K562 (cell line): ENCODE data around the gene SOX12. TPM values are rescaled to one million over a fixed set of nuclear protein-coding genes. Genes with fewer than 3 reads are reported as not detected.
A peak's percentile ranks its signal among the peaks of the same experiment; 100 is the strongest.

ENCODE experiments used
- CBFA2T2 ChIP-seq: fragments of 450-650 bp; conservative IDR thresholded peaks from 2 replicates; pipeline ENCODE4 v1.6.1; 2017; ENCODE audit warnings: mild to moderate bottlenecking
- CC2D1A ChIP-seq: fragments of 450-650 bp; IDR thresholded peaks from 2 replicates; pipeline ENCODE4 v1.6.1; 2017; ENCODE audit warnings: mild to moderate bottlenecking
- FOXK2 ChIP-seq, 2 experiments: fragments of 450-650 bp; IDR thresholded peaks in 1 of 2; conservative IDR thresholded peaks in 1 of 2; 2 replicates each; pipeline ENCODE4 v1.6.1; 2016; ENCODE audit warnings: low read depth in 2 of 2, mild to moderate bottlenecking in 1 of 2
- PHB ChIP-seq: fragments of 250-450 bp; sonication (Bioruptor Pico); IDR thresholded peaks from 2 replicates; pipeline ENCODE4 v1.5.0; 2021
- PML ChIP-seq: IDR thresholded peaks from 2 replicates; pipeline ENCODE4 v1.6.1; 2012; ENCODE audit warnings: low read length, inconsistent platforms
- POLR2B ChIP-seq: fragments of 450-650 bp; IDR thresholded peaks from 2 replicates; pipeline ENCODE4 v1.6.1; 2018; ENCODE audit warnings: low read depth; ENCODE audit not compliant: partially characterized antibody
- SRSF3 ChIP-seq: fragments of 200-400 bp; formaldehyde crosslinking; IDR thresholded peaks from 2 replicates; pipeline ENCODE4 v1.6.1; 2016; ENCODE audit warnings: mild to moderate bottlenecking, low read length, moderate library complexity; ENCODE audit not compliant: insufficient read depth
- SRSF7 ChIP-seq: fragments of 200-400 bp; formaldehyde crosslinking; optimal IDR thresholded peaks from 2 replicates; pipeline ENCODE3; 2017; ENCODE audit warnings: mild to moderate bottlenecking, low read depth, low read length
- STAT5A ChIP-seq: IDR thresholded peaks from 2 replicates; pipeline ENCODE4 v1.6.1; 2012; ENCODE audit warnings: low read length, inconsistent platforms, borderline replicate concordance
- ZBTB8A ChIP-seq: fragments of 450-650 bp; IDR thresholded peaks from 2 replicates; pipeline ENCODE4 v1.6.1; 2018; ENCODE audit warnings: mild to moderate bottlenecking, moderate library complexity; ENCODE audit not compliant: partially characterized antibody
- ZNF212 ChIP-seq: fragments of 450-650 bp; formaldehyde crosslinking; IDR thresholded peaks from 2 replicates; pipeline ENCODE4 v1.4.0; 2020; ENCODE audit warnings: mild to moderate bottlenecking
- ZNF224 ChIP-seq: sonication (generic); formaldehyde crosslinking; IDR thresholded peaks from 2 replicates; pipeline ENCODE4 v1.8.0; 2022; ENCODE audit warnings: mild to moderate bottlenecking, missing genetic modification reagents
- ZNF23 ChIP-seq: fragments of 250-450 bp; sonication (Bioruptor Pico); IDR thresholded peaks from 2 replicates; pipeline ENCODE4 v1.4.0; 2020; ENCODE audit warnings: mild to moderate bottlenecking
- ZNF57 ChIP-seq: fragments of 450-650 bp; formaldehyde crosslinking; IDR thresholded peaks from 2 replicates; pipeline ENCODE4 v1.4.0; 2020; ENCODE audit warnings: mild to moderate bottlenecking, moderate library complexity
- polyA plus RNA-seq, 8 experiments: library from polyadenylated mRNA; depleted of rRNA in 4 of 8; stranded (reverse) in 5 of 8; unstranded in 3 of 8; fragments of >200 nt; fragmentation: Nextera tagmentation in 2 of 8; fragmentation: Illumina TruSeq in 1 of 8; extraction: Ambion mirVana in 2 of 8; extraction: Trizol in 1 of 8; gene quantifications; 2 replicates each; pipeline versions ENCODE4 v1.2.1 to v1.2.3, GENCODE V29; 2011 to 2014; ENCODE audit warnings: inconsistent platforms in 1 of 8, missing spikeins in 1 of 8
- total RNA-seq, 7 experiments: library from RNA; depleted of rRNA in 6 of 7; stranded (reverse); fragments of >200 nt in 6 of 7; fragmentation: Illumina TruSeq in 2 of 7; extraction: Trizol in 2 of 7; gene quantifications; 2 replicates each; pipeline versions ENCODE4 v1.2.1 to v1.2.3, GENCODE V29; 2011 to 2021; ENCODE audit warnings: low replicate concordance in 1 of 7
- TF ChIP-seq, protein P1 (sequence below): sonication (generic); formaldehyde crosslinking; IDR thresholded peaks from 2 replicates; pipeline ENCODE4 v1.8.1; 2023; ENCODE audit warnings: mild to moderate bottlenecking, missing genetic modification reagents
- TF ChIP-seq, protein P2 (sequence below): fragments of 450-650 bp; formaldehyde crosslinking; conservative IDR thresholded peaks from 2 replicates; pipeline ENCODE4 v1.4.0; 2022; ENCODE audit warnings: mild to moderate bottlenecking, missing genetic modification characterization
- TF ChIP-seq, protein P3 (sequence below): fragments of 200-400 bp; formaldehyde crosslinking; IDR thresholded peaks from 2 replicates; pipeline ENCODE4 v1.6.1; 2017; ENCODE audit warnings: mild to moderate bottlenecking, low read depth, low read length, moderate library complexity
- TF ChIP-seq, protein P4 (sequence below): sonication (generic); formaldehyde crosslinking; IDR thresholded peaks from 2 replicates; pipeline ENCODE4 v1.8.0; 2023; ENCODE audit warnings: missing genetic modification reagents, mild to moderate bottlenecking, borderline replicate concordance
- TF ChIP-seq, protein P5 (sequence below): fragments of 250-450 bp; sonication (Bioruptor Pico); IDR thresholded peaks from 2 replicates; pipeline ENCODE4 v1.6.1; 2021; ENCODE audit warnings: mild to moderate bottlenecking

The SOX12 gene
- total and polyA plus RNA-seq, 9 of the 15 experiments (the other 6 are each of a cell fraction or from before 2014, with no cell fraction given) = 0.42 to 26.3 (median 2.6) TPM

DNA sequence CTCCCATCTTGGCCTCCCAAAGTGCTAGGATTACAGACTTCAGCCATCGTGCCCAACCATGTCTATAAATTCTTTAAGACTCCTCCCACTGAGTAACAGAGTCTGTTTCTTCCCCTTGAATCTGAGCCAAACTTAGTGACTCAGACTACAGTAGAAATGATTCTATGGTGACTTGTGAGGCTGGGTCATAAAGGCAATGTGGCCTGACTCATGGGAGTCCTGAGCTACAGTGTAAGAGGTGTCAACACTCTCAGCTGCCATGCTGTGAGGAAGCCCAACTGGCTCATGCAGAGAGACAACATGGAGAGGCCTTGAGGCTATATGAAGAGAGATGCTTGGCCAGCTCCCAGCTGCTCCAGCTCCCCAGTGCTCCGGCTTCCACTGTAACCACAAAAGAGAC is 16.3 kb downstream of the SOX12 start (continued):
- TF ChIP-seq, protein P1, sequence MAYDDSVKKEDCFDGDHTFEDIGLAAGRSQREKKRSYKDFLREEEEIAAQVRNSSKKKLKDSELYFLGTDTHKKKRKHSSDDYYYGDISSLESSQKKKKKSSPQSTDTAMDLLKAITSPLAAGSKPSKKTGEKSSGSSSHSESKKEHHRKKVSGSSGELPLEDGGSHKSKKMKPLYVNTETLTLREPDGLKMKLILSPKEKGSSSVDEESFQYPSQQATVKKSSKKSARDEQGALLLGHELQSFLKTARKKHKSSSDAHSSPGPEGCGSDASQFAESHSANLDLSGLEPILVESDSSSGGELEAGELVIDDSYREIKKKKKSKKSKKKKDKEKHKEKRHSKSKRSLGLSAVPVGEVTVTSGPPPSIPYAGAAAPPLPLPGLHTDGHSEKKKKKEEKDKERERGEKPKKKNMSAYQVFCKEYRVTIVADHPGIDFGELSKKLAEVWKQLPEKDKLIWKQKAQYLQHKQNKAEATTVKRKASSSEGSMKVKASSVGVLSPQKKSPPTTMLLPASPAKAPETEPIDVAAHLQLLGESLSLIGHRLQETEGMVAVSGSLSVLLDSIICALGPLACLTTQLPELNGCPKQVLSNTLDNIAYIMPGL (CRISPR knock-in tag) = no peak
- no peak for TF ChIP-seq PHB (CRISPR knock-in tag)
- TF ChIP-seq ZNF224 (CRISPR knock-in tag) = 0 out of 2 replicates have a peak, but pooled peaks have one; percentile 25
- no peak for TF ChIP-seq SRSF7
- TF ChIP-seq ZNF57 (CRISPR knock-in tag) = no peak
- TF ChIP-seq ZNF23 (CRISPR knock-in tag) = no peak
- no peak for TF ChIP-seq ZNF212 (CRISPR knock-in tag)
- TF ChIP-seq, protein P2, sequence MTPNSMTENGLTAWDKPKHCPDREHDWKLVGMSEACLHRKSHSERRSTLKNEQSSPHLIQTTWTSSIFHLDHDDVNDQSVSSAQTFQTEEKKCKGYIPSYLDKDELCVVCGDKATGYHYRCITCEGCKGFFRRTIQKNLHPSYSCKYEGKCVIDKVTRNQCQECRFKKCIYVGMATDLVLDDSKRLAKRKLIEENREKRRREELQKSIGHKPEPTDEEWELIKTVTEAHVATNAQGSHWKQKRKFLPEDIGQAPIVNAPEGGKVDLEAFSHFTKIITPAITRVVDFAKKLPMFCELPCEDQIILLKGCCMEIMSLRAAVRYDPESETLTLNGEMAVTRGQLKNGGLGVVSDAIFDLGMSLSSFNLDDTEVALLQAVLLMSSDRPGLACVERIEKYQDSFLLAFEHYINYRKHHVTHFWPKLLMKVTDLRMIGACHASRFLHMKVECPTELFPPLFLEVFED (CRISPR knock-in tag) = no peak
- TF ChIP-seq POLR2B = no peak
- TF ChIP-seq PML = no peak
- peak; percentile 40 to 53; a peak in 1 of 4 replicates for TF ChIP-seq FOXK2 (conservative IDR thresholded peaks at IDR 0.05 in 1 of 2, IDR thresholded peaks at IDR 0.05 in 1 of 2; ENCODE audit: low read depth in 2 of 2)
- TF ChIP-seq, protein P3, sequence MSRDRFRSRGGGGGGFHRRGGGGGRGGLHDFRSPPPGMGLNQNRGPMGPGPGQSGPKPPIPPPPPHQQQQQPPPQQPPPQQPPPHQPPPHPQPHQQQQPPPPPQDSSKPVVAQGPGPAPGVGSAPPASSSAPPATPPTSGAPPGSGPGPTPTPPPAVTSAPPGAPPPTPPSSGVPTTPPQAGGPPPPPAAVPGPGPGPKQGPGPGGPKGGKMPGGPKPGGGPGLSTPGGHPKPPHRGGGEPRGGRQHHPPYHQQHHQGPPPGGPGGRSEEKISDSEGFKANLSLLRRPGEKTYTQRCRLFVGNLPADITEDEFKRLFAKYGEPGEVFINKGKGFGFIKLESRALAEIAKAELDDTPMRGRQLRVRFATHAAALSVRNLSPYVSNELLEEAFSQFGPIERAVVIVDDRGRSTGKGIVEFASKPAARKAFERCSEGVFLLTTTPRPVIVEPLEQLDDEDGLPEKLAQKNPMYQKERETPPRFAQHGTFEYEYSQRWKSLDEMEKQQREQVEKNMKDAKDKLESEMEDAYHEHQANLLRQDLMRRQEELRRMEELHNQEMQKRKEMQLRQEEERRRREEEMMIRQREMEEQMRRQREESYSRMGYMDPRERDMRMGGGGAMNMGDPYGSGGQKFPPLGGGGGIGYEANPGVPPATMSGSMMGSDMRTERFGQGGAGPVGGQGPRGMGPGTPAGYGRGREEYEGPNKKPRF = no peak
- TF ChIP-seq, protein P4, sequence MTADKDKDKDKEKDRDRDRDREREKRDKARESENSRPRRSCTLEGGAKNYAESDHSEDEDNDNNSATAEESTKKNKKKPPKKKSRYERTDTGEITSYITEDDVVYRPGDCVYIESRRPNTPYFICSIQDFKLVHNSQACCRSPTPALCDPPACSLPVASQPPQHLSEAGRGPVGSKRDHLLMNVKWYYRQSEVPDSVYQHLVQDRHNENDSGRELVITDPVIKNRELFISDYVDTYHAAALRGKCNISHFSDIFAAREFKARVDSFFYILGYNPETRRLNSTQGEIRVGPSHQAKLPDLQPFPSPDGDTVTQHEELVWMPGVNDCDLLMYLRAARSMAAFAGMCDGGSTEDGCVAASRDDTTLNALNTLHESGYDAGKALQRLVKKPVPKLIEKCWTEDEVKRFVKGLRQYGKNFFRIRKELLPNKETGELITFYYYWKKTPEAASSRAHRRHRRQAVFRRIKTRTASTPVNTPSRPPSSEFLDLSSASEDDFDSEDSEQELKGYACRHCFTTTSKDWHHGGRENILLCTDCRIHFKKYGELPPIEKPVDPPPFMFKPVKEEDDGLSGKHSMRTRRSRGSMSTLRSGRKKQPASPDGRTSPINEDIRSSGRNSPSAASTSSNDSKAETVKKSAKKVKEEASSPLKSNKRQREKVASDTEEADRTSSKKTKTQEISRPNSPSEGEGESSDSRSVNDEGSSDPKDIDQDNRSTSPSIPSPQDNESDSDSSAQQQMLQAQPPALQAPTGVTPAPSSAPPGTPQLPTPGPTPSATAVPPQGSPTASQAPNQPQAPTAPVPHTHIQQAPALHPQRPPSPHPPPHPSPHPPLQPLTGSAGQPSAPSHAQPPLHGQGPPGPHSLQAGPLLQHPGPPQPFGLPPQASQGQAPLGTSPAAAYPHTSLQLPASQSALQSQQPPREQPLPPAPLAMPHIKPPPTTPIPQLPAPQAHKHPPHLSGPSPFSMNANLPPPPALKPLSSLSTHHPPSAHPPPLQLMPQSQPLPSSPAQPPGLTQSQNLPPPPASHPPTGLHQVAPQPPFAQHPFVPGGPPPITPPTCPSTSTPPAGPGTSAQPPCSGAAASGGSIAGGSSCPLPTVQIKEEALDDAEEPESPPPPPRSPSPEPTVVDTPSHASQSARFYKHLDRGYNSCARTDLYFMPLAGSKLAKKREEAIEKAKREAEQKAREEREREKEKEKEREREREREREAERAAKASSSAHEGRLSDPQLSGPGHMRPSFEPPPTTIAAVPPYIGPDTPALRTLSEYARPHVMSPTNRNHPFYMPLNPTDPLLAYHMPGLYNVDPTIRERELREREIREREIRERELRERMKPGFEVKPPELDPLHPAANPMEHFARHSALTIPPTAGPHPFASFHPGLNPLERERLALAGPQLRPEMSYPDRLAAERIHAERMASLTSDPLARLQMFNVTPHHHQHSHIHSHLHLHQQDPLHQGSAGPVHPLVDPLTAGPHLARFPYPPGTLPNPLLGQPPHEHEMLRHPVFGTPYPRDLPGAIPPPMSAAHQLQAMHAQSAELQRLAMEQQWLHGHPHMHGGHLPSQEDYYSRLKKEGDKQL (CRISPR knock-in tag) = no peak
- TF ChIP-seq, protein P5, sequence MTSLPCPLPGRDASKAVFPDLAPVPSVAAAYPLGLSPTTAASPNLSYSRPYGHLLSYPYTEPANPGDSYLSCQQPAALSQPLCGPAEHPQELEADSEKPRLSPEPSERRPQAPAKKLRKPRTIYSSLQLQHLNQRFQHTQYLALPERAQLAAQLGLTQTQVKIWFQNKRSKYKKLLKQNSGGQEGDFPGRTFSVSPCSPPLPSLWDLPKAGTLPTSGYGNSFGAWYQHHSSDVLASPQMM (CRISPR knock-in tag) = no peak
- TF ChIP-seq SRSF3 = no peak
- TF ChIP-seq STAT5A = no peak
- TF ChIP-seq CBFA2T2 = no peak
- no peak for TF ChIP-seq ZBTB8A
- TF ChIP-seq CC2D1A = no peak
